IPS-11a (cell line): ENCODE measurements around the gene TYW1.
"Not testable (repeated sequence)": the region's sequence is repeated elsewhere in the genome, so short reads cannot be mapped to it uniquely, and the experiment has no call there.

Experiments
- H3K4me3 ChIP-seq: one replicate; pipeline ENCODE4 v1.5.1; 2013; ENCODE audit warnings: low read depth, low read length, control low read depth

Gene TYW1

GRCh38 chr7:67128257-67128656 lies 131.6 kb downstream of the TYW1 start:
- H3K4me3 ChIP-seq, result not testable (repeated sequence)

- H3K4me3 ChIP-seq, result not testable (repeated sequence)
These were observed 134.1 kb downstream of the TYW1 start for GRCh38 chr7:67130766-67131165.

GRCh38 chr7:67134912-67135311 lies 138.3 kb downstream of the TYW1 start:
- not testable (repeated sequence) for H3K4me3 ChIP-seq

GRCh38 chr7:67135617-67136486 lies 139.2 kb downstream of the TYW1 start:
- not testable (repeated sequence) for H3K4me3 ChIP-seq

- not testable (repeated sequence) for H3K4me3 ChIP-seq
These were observed 140.9 kb downstream of the TYW1 start for GRCh38 chr7:67137489-67137888.

GRCh38 chr7:67139876-67140275 lies 143.2 kb downstream of the TYW1 start:
- not testable (repeated sequence) for H3K4me3 ChIP-seq

- not testable (repeated sequence) for H3K4me3 ChIP-seq
These were observed 144.4 kb downstream of the TYW1 start for GRCh38 chr7:67141001-67141400.

GRCh38 chr7:67143091-67143786 lies 146.6 kb downstream of the TYW1 start:
- not testable (repeated sequence) for H3K4me3 ChIP-seq

GRCh38 chr7:67145581-67146193 lies 149.1 kb downstream of the TYW1 start:
- not testable (repeated sequence) for H3K4me3 ChIP-seq

- H3K4me3 ChIP-seq, result not testable (repeated sequence)
These were observed 152.5 kb downstream of the TYW1 start for GRCh38 chr7:67149131-67149530.

- not testable (repeated sequence) for H3K4me3 ChIP-seq
These were observed 157.7 kb downstream of the TYW1 start for GRCh38 chr7:67154374-67154773.

GRCh38 chr7:67156064-67156463 lies 159.4 kb downstream of the TYW1 start:
- not testable (repeated sequence) for H3K4me3 ChIP-seq

GRCh38 chr7:67163285-67163684 lies 166.7 kb downstream of the TYW1 start:
- not testable (repeated sequence) for H3K4me3 ChIP-seq

- not testable (repeated sequence) for H3K4me3 ChIP-seq
These were observed 174.5 kb downstream of the TYW1 start for GRCh38 chr7:67171151-67171550.

- H3K4me3 ChIP-seq, result not testable (repeated sequence)
These were observed 180.1 kb downstream of the TYW1 start for GRCh38 chr7:67176730-67177129.

GRCh38 chr7:67178915-67179688 lies 182.5 kb downstream of the TYW1 start:
- H3K4me3 ChIP-seq, result not testable (repeated sequence)

- not testable (repeated sequence) for H3K4me3 ChIP-seq
These were observed 186.5 kb downstream of the TYW1 start for GRCh38 chr7:67182956-67183750.

- H3K4me3 ChIP-seq, result not testable (repeated sequence)
These were observed 188.5 kb downstream of the TYW1 start for GRCh38 chr7:67184912-67185659.

GRCh38 chr7:67185660-67186129 lies 189.1 kb downstream of the TYW1 start:
- not testable (repeated sequence) for H3K4me3 ChIP-seq
